IMR-90 (cell line): ENCODE data around the gene ERP44. TPM values are rescaled to one million over a fixed set of nuclear protein-coding genes. Genes with fewer than 3 reads are reported as not detected.

Experiments used
- ATAC-seq: fragments of 200-7000 bp; cut with Tn5 transposase; 2 replicates; pipeline ENCODE4 v1.9.1; 2020; ENCODE audit warnings: low read depth, mild to moderate bottlenecking, moderate library complexity
- BruUV-seq: library from RNA; stranded (reverse); fragments of 400-500 nt; replicated peaks from 2 replicates; lab custom pipeline; 2021; lab: Mats Ljungman, UMichigan
- CTCF ChIA-PET: fragments of 300-600 bp; formaldehyde crosslinking; extraction: SDS; loops from one replicate; lab custom pipeline; 2021; ENCODE audit warnings: antibody characterized with exemption; lab: Yijun Ruan, JAX
- POLR2A ChIA-PET: fragments of 300-600 bp; sonication (Branson Sonifier 250); formaldehyde crosslinking; loops from one replicate; lab custom pipeline; 2022; ENCODE audit warnings: antibody characterized with exemption; ENCODE audit not compliant: unreplicated experiment; lab: Charles Lee
- DNase-seq: peaks from one replicate; pipeline ENCODE4 v3.0.0; 2013
- H2AFZ ChIP-seq: replicated peaks from 2 replicates; pipeline ENCODE3; 2013; ENCODE audit warnings: low read length, mild to moderate bottlenecking; ENCODE audit not compliant: poor library complexity
- H2AK5ac ChIP-seq: 2 replicates; pipeline ENCODE4 v1.6.1; 2013; ENCODE audit warnings: low read depth, low read length, inconsistent platforms
- H2AK9ac ChIP-seq: replicated peaks from 2 replicates; pipeline ENCODE3; 2013; ENCODE audit warnings: mild to moderate bottlenecking, low read depth, low read length, moderate library complexity; ENCODE audit not compliant: poor library complexity
- H2BK120ac ChIP-seq: 2 replicates; pipeline ENCODE4 v1.6.1; 2013; ENCODE audit warnings: low read depth, low read length, inconsistent platforms
- H2BK15ac ChIP-seq: 3 replicates; pipeline ENCODE4 v1.6.1; 2013; ENCODE audit warnings: low read depth, low read length, inconsistent platforms
- H2BK20ac ChIP-seq: 2 replicates; pipeline ENCODE4 v1.6.1; 2013; ENCODE audit warnings: low read depth, mild to moderate bottlenecking, inconsistent platforms, low read length, moderate library complexity
- H2BK5ac ChIP-seq: 2 replicates; pipeline ENCODE4 v1.6.1; 2013; ENCODE audit warnings: mild to moderate bottlenecking, low read depth, low read length, inconsistent platforms; ENCODE audit not compliant: poor library complexity, severe bottlenecking
- H3K14ac ChIP-seq: replicated peaks from 2 replicates; pipeline ENCODE4 v1.6.1; 2013; ENCODE audit warnings: low read depth, low read length, inconsistent platforms
- H3K18ac ChIP-seq: 2 replicates; pipeline ENCODE4 v1.6.1; 2013; ENCODE audit warnings: low read depth, low read length, control low read depth
- H3K23ac ChIP-seq: 2 replicates; pipeline ENCODE4 v1.6.1; 2013; ENCODE audit warnings: low read depth, low read length, inconsistent platforms
- H3K27ac ChIP-seq: 2 replicates; pipeline ENCODE4 v1.5.1; 2013; ENCODE audit warnings: mild to moderate bottlenecking, control low read depth, low read length; ENCODE audit not compliant: insufficient read depth
- H3K27me3 ChIP-seq: 2 replicates; pipeline ENCODE4 v1.6.1; 2013; ENCODE audit warnings: low read length; ENCODE audit not compliant: control insufficient read depth, insufficient read depth
- H3K36me3 ChIP-seq: 2 replicates; pipeline ENCODE4 v1.6.1; 2013; ENCODE audit warnings: low read length, mixed read lengths; ENCODE audit not compliant: control insufficient read depth, insufficient read depth
- H3K4ac ChIP-seq: 2 replicates; pipeline ENCODE4 v1.6.1; 2013; ENCODE audit warnings: low read depth, low read length, inconsistent platforms
- H3K4me1 ChIP-seq: 2 replicates; pipeline ENCODE4 v1.6.1; 2013; ENCODE audit warnings: low read length, mixed read lengths; ENCODE audit not compliant: control insufficient read depth, insufficient read depth
- H3K4me2 ChIP-seq: 2 replicates; pipeline ENCODE4 v1.6.1; 2013; ENCODE audit warnings: low read depth, mild to moderate bottlenecking, control low read depth, low read length, moderate library complexity
- H3K4me3 ChIP-seq: 2 replicates; pipeline ENCODE4 v1.5.1; 2013; ENCODE audit warnings: low read depth, mild to moderate bottlenecking, control low read depth, low read length, moderate library complexity; ENCODE audit not compliant: insufficient read depth
- H3K56ac ChIP-seq: 2 replicates; pipeline ENCODE4 v1.6.1; 2013; ENCODE audit warnings: low read length, inconsistent platforms; ENCODE audit not compliant: insufficient read depth; ENCODE audit errors: extremely low read depth
- H3K79me1 ChIP-seq, 2 experiments: 2 replicates each; pipeline ENCODE4 v1.6.1; 2013; ENCODE audit warnings: low read length in 2 of 2, inconsistent platforms in 1 of 2, low read depth in 1 of 2
- H3K9ac ChIP-seq: 2 replicates; pipeline ENCODE4 v1.6.1; 2013; ENCODE audit warnings: low read depth, low read length, control low read depth
- H3K9me1 ChIP-seq: 2 replicates; pipeline ENCODE4 v1.6.1; 2013; ENCODE audit warnings: low read length, inconsistent platforms; ENCODE audit not compliant: insufficient read depth
- H3K9me3 ChIP-seq: 2 replicates; pipeline ENCODE4 v1.6.1; 2013; ENCODE audit warnings: low read length; ENCODE audit not compliant: control insufficient read depth, insufficient read depth
- H4K20me1 ChIP-seq: 2 replicates; pipeline ENCODE4 v1.6.1; 2013; ENCODE audit warnings: low read length, inconsistent platforms; ENCODE audit not compliant: insufficient read depth
- H4K5ac ChIP-seq: 2 replicates; pipeline ENCODE4 v1.6.1; 2013; ENCODE audit warnings: mild to moderate bottlenecking, low read depth, low read length, control low read depth
- H4K8ac ChIP-seq, 2 experiments: 2 replicates each; pipeline ENCODE4 v1.6.1; 2013; ENCODE audit warnings: low read depth in 2 of 2, low read length in 2 of 2, control low read depth in 1 of 2, inconsistent platforms in 1 of 2
- H4K91ac ChIP-seq: 2 replicates; pipeline ENCODE4 v1.6.1; 2013; ENCODE audit warnings: low read depth, low read length, inconsistent platforms; ENCODE audit not compliant: insufficient read depth
- MAFK ChIP-seq: IDR thresholded peaks from 2 replicates; pipeline ENCODE4 v1.6.1; 2012; ENCODE audit warnings: low read depth, low read length, improper control_type of control experiment
- POLR2A ChIP-seq: IDR thresholded peaks from 2 replicates; pipeline ENCODE4 v1.6.1; 2012; ENCODE audit warnings: mild to moderate bottlenecking, low read depth, low read length
- WGBS, 2 experiments: methylation state at CpG; one replicate each; pipeline versions ENCODE4 v1.1.5 to v1.1.7; 2013; ENCODE audit warnings: missing lambda C conversion rate in 2 of 2; ENCODE audit not compliant: insufficient read length in 1 of 2; ENCODE audit errors: extremely low coverage in 2 of 2; 5-methylcytosine and 5-hydroxymethylcytosine counted together
- dilution Hi-C: fragments of 300-500 bp; cut with HindIII; formaldehyde crosslinking; loops from one replicate; pipeline ENCODE4 v1.14.3; 2018; ENCODE audit warnings: low sequenced_read_pairs; ENCODE audit not compliant: unreplicated experiment
- in situ Hi-C: fragments of 300-500 bp; cut with MboI; formaldehyde crosslinking; loops from 3 replicates; pipeline ENCODE4 v1.14.3; 2019; ENCODE audit warnings: low sequenced_read_pairs, inconsistent platforms, mixed read lengths
- intact Hi-C: fragments of 100-400 bp; cut with micrococcal nuclease; formaldehyde crosslinking; loops from 2 replicates; pipeline ENCODE4 v1.10.0; 2022
- polyA plus RNA-seq, 3 experiments: library from polyadenylated mRNA; depleted of rRNA; stranded (reverse); fragments of >200 nt; gene quantifications; 2 replicates each; pipeline ENCODE4 v1.2.3, GENCODE V29; 2012; ENCODE audit warnings: low replicate concordance in 1 of 3
- total RNA-seq: library from RNA; depleted of rRNA; stranded (reverse); fragments of >200 nt; gene quantifications from 2 replicates; pipeline ENCODE4 v1.2.3, GENCODE V29; 2012
- TF ChIP-seq, protein P1 (sequence below): fragments of 150-350 bp; IDR thresholded peaks from 2 replicates; pipeline ENCODE4 v1.6.1; 2017; ENCODE audit warnings: mild to moderate bottlenecking, antibody characterized with exemption, low read length, low read depth

The ERP44 gene
- total and polyA plus RNA-seq, 2 of the 4 experiments (the other 2 are of a cell fraction), result 9.1 to 13.5 TPM

DNA sequence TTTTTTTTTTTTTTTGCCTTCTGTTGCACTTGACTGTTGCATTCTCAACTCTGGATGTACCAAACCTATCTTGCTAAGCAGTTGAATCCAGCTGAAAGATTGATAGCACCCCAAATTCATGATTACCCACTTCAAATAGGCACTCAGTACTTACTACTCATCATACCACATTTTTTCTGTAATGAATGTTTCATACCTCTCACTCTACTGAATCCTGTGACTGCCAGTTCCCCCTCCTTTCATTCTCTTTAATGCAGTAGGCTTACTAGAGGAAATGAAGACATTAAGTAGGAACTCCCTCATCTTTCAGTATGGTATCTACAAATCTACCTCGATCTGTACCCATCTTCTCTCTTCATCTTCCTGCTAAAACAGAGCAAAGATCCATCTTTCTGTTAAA lies 7.1 kb upstream of the ERP44 start:
- no peak overlapping the region for H4K8ac ChIP-seq
- peaks cover 10% of the 10 kb centered on the region; the same call in 1 of the 2 replicates for H3K9me1 ChIP-seq
- dilution Hi-C loops (no loop called here), in situ Hi-C loops (no loop called here), intact Hi-C loops (no loop called here)
- no peak overlapping the region for H3K9ac ChIP-seq
- no peak overlapping the region for H3K4me2 ChIP-seq
- H3K27me3 ChIP-seq, result no peaks in the 10 kb centered on the region
- DNase-seq (no peak), ATAC-seq (no peak)
- H2AK9ac ChIP-seq, result no peak overlapping the region
- no peak overlapping the region for H4K91ac ChIP-seq
- H3K18ac ChIP-seq, result no peak overlapping the region
- no peak overlapping the region for H2BK20ac ChIP-seq
- H2AK5ac ChIP-seq, result no peak overlapping the region
- no peak overlapping the region for H3K4ac ChIP-seq
- H3K4me1 ChIP-seq, result 0 out of 2 replicates have a peak, but pooled peaks cover 2% of the 10 kb centered on the region
- no peak overlapping the region for H3K14ac ChIP-seq
- H2BK15ac ChIP-seq, result no peak overlapping the region
- no peaks in the 10 kb centered on the region for H3K9me3 ChIP-seq
- no TSS peak for BruUV-seq
- no peak overlapping the region for H2BK5ac ChIP-seq
- no peak overlapping the region for H2BK120ac ChIP-seq
- H3K56ac ChIP-seq, result no peak overlapping the region
- peaks cover 15 to 31% of the 10 kb centered on the region in 2 experiments; a peak in 3 of 4 replicates for H3K79me1 ChIP-seq
- no peak overlapping the region for H3K23ac ChIP-seq
- TF ChIP-seq POLR2A (no peak), MAFK (no peak)
- TF ChIP-seq, protein P1, sequence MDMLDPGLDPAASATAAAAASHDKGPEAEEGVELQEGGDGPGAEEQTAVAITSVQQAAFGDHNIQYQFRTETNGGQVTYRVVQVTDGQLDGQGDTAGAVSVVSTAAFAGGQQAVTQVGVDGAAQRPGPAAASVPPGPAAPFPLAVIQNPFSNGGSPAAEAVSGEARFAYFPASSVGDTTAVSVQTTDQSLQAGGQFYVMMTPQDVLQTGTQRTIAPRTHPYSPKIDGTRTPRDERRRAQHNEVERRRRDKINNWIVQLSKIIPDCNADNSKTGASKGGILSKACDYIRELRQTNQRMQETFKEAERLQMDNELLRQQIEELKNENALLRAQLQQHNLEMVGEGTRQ, result no peak
- peaks cover 13% of the 10 kb centered on the region for H3K36me3 ChIP-seq
- POLR2A ChIA-PET, result no interaction called here
- CTCF ChIA-PET, result no interaction called here
- no peak overlapping the region for H4K5ac ChIP-seq
- H3K4me3 ChIP-seq, result no peak overlapping the region
- H3K27ac ChIP-seq, result no peak overlapping the region
- 50% methylated on average over 1 of the region's 1 CpG; no CpG with 5 or more reads in 1 of the 2 experiments for WGBS, 2 experiments
- H4K20me1 ChIP-seq, result no peaks in the 10 kb centered on the region
- no peak overlapping the region for H2AFZ ChIP-seq
